Muscle of leg (tissue), 16 donors: ENCODE results near the gene TGFBR1. TPM values are rescaled to one million over a fixed set of nuclear protein-coding genes. Genes with fewer than 3 reads are reported as not detected.

Experiments
- DNase-seq: peaks from one replicate; pipeline ENCODE4 v3.0.0; 2013
- H3K27ac ChIP-seq: one replicate; pipeline ENCODE4 v1.5.1; 2013; ENCODE audit warnings: mild to moderate bottlenecking, low read length, control low read depth
- H3K27me3 ChIP-seq: one replicate; pipeline ENCODE4 v1.6.1; 2013; ENCODE audit warnings: low read length; ENCODE audit not compliant: control insufficient read depth, insufficient read depth
- H3K36me3 ChIP-seq: one replicate; pipeline ENCODE4 v1.6.1; 2013; ENCODE audit warnings: low read length; ENCODE audit not compliant: control insufficient read depth, insufficient read depth
- H3K4me1 ChIP-seq: one replicate; pipeline ENCODE4 v1.6.1; 2013; ENCODE audit warnings: low read length; ENCODE audit not compliant: control insufficient read depth, insufficient read depth
- H3K4me3 ChIP-seq: one replicate; pipeline ENCODE4 v1.5.1; 2013; ENCODE audit warnings: low read length, control low read depth
- H3K9me3 ChIP-seq: replicated peaks from 2 replicates; pipeline ENCODE4 v1.6.1; 2013; ENCODE audit warnings: low read depth, low read length; ENCODE audit not compliant: control insufficient read depth
- WGBS: methylation state at CpG from one replicate; pipeline ENCODE4 v1.1.5; 2013; ENCODE audit warnings: missing lambda C conversion rate; ENCODE audit not compliant: insufficient coverage; 5-methylcytosine and 5-hydroxymethylcytosine counted together
- long read RNA-seq, 11 donors: transcript quantifications; one replicate each; lab custom pipeline, GENCODE V29; 2026
- polyA plus RNA-seq, 8 donors: library from polyadenylated mRNA; unstranded; fragments of 120-200 nt; gene quantifications; one replicate each; pipeline versions ENCODE4 v1.2.1 to v1.2.3, GENCODE V29; 2013; ENCODE audit warnings: inconsistent platforms in 1 of 8, low replicate concordance in 1 of 8; ENCODE audit not compliant: insufficient read length in 8 of 8, insufficient read depth in 1 of 8
- total RNA-seq: library from RNA; stranded (reverse); fragments of 120-200 nt; gene quantifications from one replicate; pipeline ENCODE4 v1.2.4, GENCODE V29; 2013

Gene TGFBR1
- total RNA-seq (30.2 TPM), polyA plus RNA-seq (10 to 100 TPM; 16.9 to 33.5 (median 26.3) TPM)
- long read RNA-seq, donor 1, full-length matches to known transcripts: 5 of 5 reads
- long read RNA-seq, donor 1, partial matches to known transcripts: 0 of 5 reads
- long read RNA-seq, donor 1, other reads (novel, unspliced or antisense): 0 of 5 reads
- long read RNA-seq, donor 2: 0 reads
- long read RNA-seq, donor 3, full-length matches to known transcripts: 8 of 8 reads
- long read RNA-seq, donor 3, partial matches to known transcripts: 0 of 8 reads
- long read RNA-seq, donor 3, other reads (novel, unspliced or antisense): 0 of 8 reads
- long read RNA-seq, donor 4, full-length matches to known transcripts: 3 of 3 reads
- long read RNA-seq, donor 4, partial matches to known transcripts: 0 of 3 reads
- long read RNA-seq, donor 4, other reads (novel, unspliced or antisense): 0 of 3 reads
- long read RNA-seq, donor 5, full-length matches to known transcripts: 8 of 13 reads
- long read RNA-seq, donor 5, partial matches to known transcripts: 5 of 13 reads
- long read RNA-seq, donor 5, other reads (novel, unspliced or antisense): 0 of 13 reads
- long read RNA-seq, donor 6, full-length matches to known transcripts: 3 of 3 reads
- long read RNA-seq, donor 6, partial matches to known transcripts: 0 of 3 reads
- long read RNA-seq, donor 6, other reads (novel, unspliced or antisense): 0 of 3 reads
- long read RNA-seq, donor 7, full-length matches to known transcripts: 2 of 2 reads
- long read RNA-seq, donor 7, partial matches to known transcripts: 0 of 2 reads
- long read RNA-seq, donor 7, other reads (novel, unspliced or antisense): 0 of 2 reads
- long read RNA-seq, donor 8, full-length matches to known transcripts: 7 of 7 reads
- long read RNA-seq, donor 8, partial matches to known transcripts: 0 of 7 reads
- long read RNA-seq, donor 8, other reads (novel, unspliced or antisense): 0 of 7 reads
- long read RNA-seq, donor 9, full-length matches to known transcripts: 3 of 3 reads
- long read RNA-seq, donor 9, partial matches to known transcripts: 0 of 3 reads
- long read RNA-seq, donor 9, other reads (novel, unspliced or antisense): 0 of 3 reads
- long read RNA-seq, donor 10, full-length matches to known transcripts: 11 of 11 reads
- long read RNA-seq, donor 10, partial matches to known transcripts: 0 of 11 reads
- long read RNA-seq, donor 10, other reads (novel, unspliced or antisense): 0 of 11 reads
- long read RNA-seq, donor 11, full-length matches to known transcripts: 4 of 4 reads
- long read RNA-seq, donor 11, partial matches to known transcripts: 0 of 4 reads
- long read RNA-seq, donor 11, other reads (novel, unspliced or antisense): 0 of 4 reads

- Histone ChIP-seq H3K27ac (peak within 1 kb of the TSS; percentile 90), H3K9me3 (no peaks in the 10 kb centered on the region), H3K4me3 (peak within 1 kb of the TSS; percentile 82), H3K36me3 (no peaks in the 10 kb centered on the region), H3K27me3 (no peaks in the 10 kb centered on the region), H3K4me1 (peaks cover 15% of the 10 kb centered on the region)
- DNase-seq: peak; percentile 98
- 0% methylated on average over 56 of the region's 60 CpGs for WGBS
Measured at GRCh38 chr9:99104459-99105151, at the start of gene TGFBR1. Gene TGFBR1 (plus strand): TSS chr9:99105113. CDS start chr9:99105206, 93 bp downstream.

- Histone ChIP-seq H3K4me3 (no peak overlapping the region), H3K36me3 (peaks cover 81% of the 10 kb centered on the region), H3K9me3 (no peaks in the 10 kb centered on the region), H3K4me1 (no peaks in the 10 kb centered on the region), H3K27me3 (no peaks in the 10 kb centered on the region), H3K27ac (no peak overlapping the region)
- no CpG with 5 or more reads among the region's 1 CpG for WGBS
- DNase-seq: no peak
Measured at GRCh38 chr9:99055384-99055783, 49.5 kb upstream of the TGFBR1 start.

- peaks cover 78% of the 10 kb centered on the region for H3K36me3 ChIP-seq
- no peaks in the 10 kb centered on the region for H3K27me3 ChIP-seq
- DNase-seq: no peak
- no peak overlapping the region for H3K27ac ChIP-seq
- H3K9me3 ChIP-seq: no peaks in the 10 kb centered on the region
- WGBS: 98% methylated on average over 5 of the region's 6 CpGs
- no peaks in the 10 kb centered on the region for H3K4me1 ChIP-seq
- H3K4me3 ChIP-seq: no peak overlapping the region
Measured at GRCh38 chr9:99056186-99056585, 48.7 kb upstream of the TGFBR1 start.

GRCh38 chr9:99056886-99057664 lies 47.8 kb upstream of the TGFBR1 start:
- Histone ChIP-seq H3K9me3 (no peaks in the 10 kb centered on the region), H3K27ac (no peak overlapping the region), H3K27me3 (no peaks in the 10 kb centered on the region), H3K36me3 (peaks cover 69% of the 10 kb centered on the region), H3K4me3 (no peak overlapping the region), H3K4me1 (no peaks in the 10 kb centered on the region)
- WGBS: no CpG with 5 or more reads among the region's 5 CpGs
- peak; percentile 55 for DNase-seq

GRCh38 chr9:99057665-99058625 lies 47.0 kb upstream of the TGFBR1 start:
- no peak overlapping the region for H3K4me3 ChIP-seq
- H3K27me3 ChIP-seq: no peaks in the 10 kb centered on the region
- no peaks in the 10 kb centered on the region for H3K4me1 ChIP-seq
- H3K36me3 ChIP-seq: peaks cover 66% of the 10 kb centered on the region
- H3K27ac ChIP-seq: peak overlapping the region; percentile 33
- WGBS: 90% methylated on average over 3 of the region's 7 CpGs
- H3K9me3 ChIP-seq: no peaks in the 10 kb centered on the region
- peak; percentile 77 for DNase-seq

GRCh38 chr9:99058964-99059921 lies 45.7 kb upstream of the TGFBR1 start:
- Histone ChIP-seq H3K36me3 (peaks cover 65% of the 10 kb centered on the region), H3K4me1 (no peaks in the 10 kb centered on the region), H3K27me3 (no peaks in the 10 kb centered on the region), H3K27ac (peak overlapping the region; percentile 45), H3K4me3 (no peak overlapping the region), H3K9me3 (no peaks in the 10 kb centered on the region)
- peak; percentile 81 for DNase-seq
- WGBS: 57% methylated on average over 2 of the region's 8 CpGs

- H3K9me3 ChIP-seq: no peaks in the 10 kb centered on the region
- WGBS: 100% methylated on average over 1 of the region's 2 CpGs
- peaks cover 63% of the 10 kb centered on the region for H3K36me3 ChIP-seq
- H3K4me1 ChIP-seq: no peaks in the 10 kb centered on the region
- H3K4me3 ChIP-seq: no peak overlapping the region
- DNase-seq: no peak
- no peak overlapping the region for H3K27ac ChIP-seq
- H3K27me3 ChIP-seq: no peaks in the 10 kb centered on the region
Measured at GRCh38 chr9:99060621-99061020, 44.3 kb upstream of the TGFBR1 start.
